Measurements from ENCODE around the gene TBC1D5. TPM values are rescaled to one million over a fixed set of nuclear protein-coding genes. Genes with fewer than 3 reads are reported as not detected.
"Not testable (repeated sequence)": the region's sequence is repeated elsewhere in the genome, so short reads cannot be mapped to it uniquely, and the experiment has no call there.

TBC1D5 gene
- total RNA-seq, 1 experiment from 2014 or later: 26.1 TPM

GRCh38 chr3:17535274-17535673, 207.2 kb downstream of the TBC1D5 start (continued):
- TF ChIP-seq MLX (CRISPR knock-in tag; IDR thresholded peaks at IDR 0.05) (no peak), NR1H2 (CRISPR knock-in tag; IDR thresholded peaks at IDR 0.05) (no peak), ATF3 (CRISPR knock-in tag; conservative IDR thresholded peaks at IDR 0.05) (no peak)

- H3K27me3 Mint-ChIP-seq (ENCODE audit: low read depth); ATAC-seq; H3K36me3 Mint-ChIP-seq; H3K4me1 Mint-ChIP-seq; H3K9me3 Mint-ChIP-seq; DNase-seq (ENCODE audit: low spot score); CTCF ChIA-PET; H3K27ac Mint-ChIP-seq; POLR2A ChIA-PET; H3K4me3 Mint-ChIP-seq: not testable (repeated sequence)
Observed at GRCh38 chr3:17532446-17532845, 210.0 kb downstream of the TBC1D5 start.

- Mint-ChIP-seq H3K4me3 (no peak overlapping the region), H3K9me3 (peaks cover 7% of the 10 kb centered on the region), H3K27me3 (ENCODE audit: low read depth) (no peaks in the 10 kb centered on the region), H3K27ac (no peak overlapping the region), H3K36me3 (no peaks in the 10 kb centered on the region; the same call in 1 of the 2 replicates), H3K4me1 (peaks cover 7% of the 10 kb centered on the region)
- ChIA-PET POLR2A (no interaction called here), CTCF (no interaction called here)
- TF ChIP-seq ZNF219 (CRISPR knock-in tag; IDR thresholded peaks at IDR 0.05; ENCODE audit: borderline replicate concordance): no peak
- no peak for TF ChIP-seq TCF7 (CRISPR knock-in tag; IDR thresholded peaks at IDR 0.05; ENCODE audit: low read depth)
- no peak for ATAC-seq
- DNase-seq (ENCODE audit: low spot score): no peak
Observed at GRCh38 chr3:17529677-17530076, 212.8 kb downstream of the TBC1D5 start.

- Mint-ChIP-seq H3K4me3 (no peak overlapping the region), H3K9me3 (no peaks in the 10 kb centered on the region), H3K27ac (peak overlapping the region; percentile 11), H3K27me3 (ENCODE audit: low read depth) (no peaks in the 10 kb centered on the region), H3K36me3 (no peaks in the 10 kb centered on the region), H3K4me1 (peaks cover 22% of the 10 kb centered on the region)
- CTCF ChIA-PET: interaction anchor here (1.2 to 1.4 kb wide), 3 partner anchors 24 to 323 kb away, joined by 3 to 4 read pairs (median 4); no protein-coding TSS in a partner anchor
- ATAC-seq: peak; percentile 94
- peak; percentile 41 for DNase-seq (ENCODE audit: low spot score)
- peak; percentile 80; the same call in 1 of the 2 replicates for TF ChIP-seq ESRRA (CRISPR knock-in tag; IDR thresholded peaks at IDR 0.05; ENCODE audit: borderline replicate concordance)
- peak; percentile 89 for TF ChIP-seq PRDM15 (CRISPR knock-in tag; IDR thresholded peaks at IDR 0.05)
- no peak for TF ChIP-seq JAZF1 (CRISPR knock-in tag; IDR thresholded peaks at IDR 0.05)
- POLR2A ChIA-PET: no interaction called here
Observed at GRCh38 chr3:17518189-17519059, 224.0 kb downstream of the TBC1D5 start.

- CTCF ChIA-PET: interaction anchor here (1.9 kb wide), 1 partner anchor 326 kb away, joined by 6 read pairs; no protein-coding TSS in a partner anchor
- peaks cover 22% of the 10 kb centered on the region for H3K4me1 Mint-ChIP-seq
- H3K4me3 Mint-ChIP-seq: no peak overlapping the region
- H3K9me3 Mint-ChIP-seq: no peaks in the 10 kb centered on the region
- ATAC-seq (no peak), DNase-seq (ENCODE audit: low spot score) (no peak)
- H3K36me3 Mint-ChIP-seq: no peaks in the 10 kb centered on the region
- no peak for TF ChIP-seq ZNF532 (CRISPR knock-in tag; IDR thresholded peaks at IDR 0.05; ENCODE audit: borderline replicate concordance)
- TF ChIP-seq FOXJ3 (CRISPR knock-in tag; IDR thresholded peaks at IDR 0.05; ENCODE audit: borderline replicate concordance): no peak
- TF ChIP-seq RORB (CRISPR knock-in tag; IDR thresholded peaks at IDR 0.05): no peak
- no peak for TF ChIP-seq NFYB (CRISPR knock-in tag; conservative IDR thresholded peaks at IDR 0.05; ENCODE audit: low read depth)
- no peak overlapping the region for H3K27ac Mint-ChIP-seq
- POLR2A ChIA-PET: no interaction called here
- H3K27me3 Mint-ChIP-seq (ENCODE audit: low read depth): no peaks in the 10 kb centered on the region
Observed at GRCh38 chr3:17515445-17516234, 226.8 kb downstream of the TBC1D5 start.

Measured in WTC11 (cell line).